ENCODE results near the gene RHBDD1.

The RHBDD1 gene

DNA sequence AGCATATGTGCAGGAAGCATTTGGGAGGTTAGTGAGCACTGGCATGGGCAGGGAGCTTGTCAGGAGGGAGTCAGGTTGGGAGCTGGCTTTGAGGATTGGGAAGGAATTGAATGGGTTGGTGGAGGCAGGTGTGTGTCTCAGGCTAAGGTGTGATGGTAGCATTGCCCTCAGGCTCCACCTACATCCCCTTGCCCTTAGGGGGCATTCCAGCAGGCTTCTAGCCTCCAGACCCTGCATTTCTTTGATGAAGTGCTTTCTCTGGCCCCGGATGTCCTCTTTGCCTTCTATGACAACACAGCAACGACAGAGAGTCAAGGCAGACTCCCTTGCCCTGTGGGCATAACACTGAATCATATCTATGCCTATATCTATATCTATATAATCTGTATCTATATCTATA lies 13.5 kb downstream of the RHBDD1 start:
- no peaks in the 10 kb centered on the region for H3K36me3 ChIP-seq (ENCODE audit: low read depth)
- H3K4me3 ChIP-seq (ENCODE audit: severe bottlenecking): no peak overlapping the region
- ATAC-seq (ENCODE audit: low read depth) (no peak), DNase-seq (ENCODE audit: low spot score) (no peak)
- TF ChIP-seq, protein P1, sequence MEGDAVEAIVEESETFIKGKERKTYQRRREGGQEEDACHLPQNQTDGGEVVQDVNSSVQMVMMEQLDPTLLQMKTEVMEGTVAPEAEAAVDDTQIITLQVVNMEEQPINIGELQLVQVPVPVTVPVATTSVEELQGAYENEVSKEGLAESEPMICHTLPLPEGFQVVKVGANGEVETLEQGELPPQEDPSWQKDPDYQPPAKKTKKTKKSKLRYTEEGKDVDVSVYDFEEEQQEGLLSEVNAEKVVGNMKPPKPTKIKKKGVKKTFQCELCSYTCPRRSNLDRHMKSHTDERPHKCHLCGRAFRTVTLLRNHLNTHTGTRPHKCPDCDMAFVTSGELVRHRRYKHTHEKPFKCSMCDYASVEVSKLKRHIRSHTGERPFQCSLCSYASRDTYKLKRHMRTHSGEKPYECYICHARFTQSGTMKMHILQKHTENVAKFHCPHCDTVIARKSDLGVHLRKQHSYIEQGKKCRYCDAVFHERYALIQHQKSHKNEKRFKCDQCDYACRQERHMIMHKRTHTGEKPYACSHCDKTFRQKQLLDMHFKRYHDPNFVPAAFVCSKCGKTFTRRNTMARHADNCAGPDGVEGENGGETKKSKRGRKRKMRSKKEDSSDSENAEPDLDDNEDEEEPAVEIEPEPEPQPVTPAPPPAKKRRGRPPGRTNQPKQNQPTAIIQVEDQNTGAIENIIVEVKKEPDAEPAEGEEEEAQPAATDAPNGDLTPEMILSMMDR (IDR thresholded peaks at IDR 0.05; ENCODE audit: poor library complexity, severe bottlenecking): no peak
- no peaks in the 10 kb centered on the region for H3K4me1 ChIP-seq (ENCODE audit: insufficient read depth, poor library complexity, severe bottlenecking)
- no peaks in the 10 kb centered on the region for H3K9me3 ChIP-seq (ENCODE audit: severe bottlenecking)
- no peaks in the 10 kb centered on the region for H3K27me3 ChIP-seq (ENCODE audit: insufficient read depth, poor library complexity, severe bottlenecking)
- H3K27ac ChIP-seq (ENCODE audit: poor library complexity, severe bottlenecking): no peak overlapping the region

GRCh38 chr2:226850024-226850423 lies 14.2 kb downstream of the RHBDD1 start:
- Histone ChIP-seq H3K36me3 (ENCODE audit: low read depth) (no peaks in the 10 kb centered on the region), H3K4me1 (ENCODE audit: insufficient read depth, poor library complexity, severe bottlenecking) (no peaks in the 10 kb centered on the region)
- TF ChIP-seq, protein P1 (IDR thresholded peaks at IDR 0.05; ENCODE audit: poor library complexity, severe bottlenecking): no peak

DNA sequence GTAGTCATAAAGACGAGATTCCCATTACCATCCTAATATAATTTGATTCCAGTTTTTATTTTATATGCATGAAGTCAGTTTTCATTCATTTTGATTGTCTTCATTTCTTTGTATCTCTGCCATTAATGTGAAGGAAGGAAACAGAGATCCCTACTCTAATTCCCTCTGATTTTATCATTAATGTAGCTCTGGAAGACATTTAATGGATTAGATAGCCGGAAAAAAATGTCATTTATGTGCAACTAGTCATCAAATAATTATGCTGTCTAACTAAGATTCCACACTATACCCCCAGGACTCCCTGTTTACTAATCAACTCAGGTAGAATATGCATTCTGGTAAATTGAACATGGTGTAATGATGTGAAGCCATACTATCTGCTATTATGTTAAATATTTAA lies 19.9 kb downstream of the RHBDD1 start:
- Histone ChIP-seq H3K9me3 (ENCODE audit: severe bottlenecking) (no peaks in the 10 kb centered on the region), H3K4me1 (ENCODE audit: insufficient read depth, poor library complexity, severe bottlenecking) (no peaks in the 10 kb centered on the region), H3K27ac (ENCODE audit: poor library complexity, severe bottlenecking) (no peak overlapping the region), H3K27me3 (ENCODE audit: insufficient read depth, poor library complexity, severe bottlenecking) (no peaks in the 10 kb centered on the region), H3K4me3 (ENCODE audit: severe bottlenecking) (no peak overlapping the region), H3K36me3 (ENCODE audit: low read depth) (no peaks in the 10 kb centered on the region)
- no peak for ATAC-seq (ENCODE audit: low read depth)
- no peak for DNase-seq (ENCODE audit: low spot score)
- TF ChIP-seq, protein P1 (IDR thresholded peaks at IDR 0.05; ENCODE audit: poor library complexity, severe bottlenecking): no peak

More at GRCh38 chr2:226850024-226850423, 14.2 kb downstream of the RHBDD1 start:
- H3K4me3 ChIP-seq (ENCODE audit: severe bottlenecking): no peak overlapping the region
- no peaks in the 10 kb centered on the region for H3K9me3 ChIP-seq (ENCODE audit: severe bottlenecking)
- H3K27ac ChIP-seq (ENCODE audit: poor library complexity, severe bottlenecking): no peak overlapping the region
- H3K27me3 ChIP-seq (ENCODE audit: insufficient read depth, poor library complexity, severe bottlenecking): no peaks in the 10 kb centered on the region
- ATAC-seq (ENCODE audit: low read depth): no peak
- no peak for DNase-seq (ENCODE audit: low spot score)

- DNase-seq (ENCODE audit: low spot score) (no peak), ATAC-seq (ENCODE audit: low read depth) (no peak)
- TF ChIP-seq, protein P1 (IDR thresholded peaks at IDR 0.05; ENCODE audit: poor library complexity, severe bottlenecking): no peak
- H3K4me3 ChIP-seq (ENCODE audit: severe bottlenecking): no peak overlapping the region
- H3K36me3 ChIP-seq (ENCODE audit: low read depth): no peaks in the 10 kb centered on the region; the same call in none of the 2 replicates
- no peaks in the 10 kb centered on the region for H3K9me3 ChIP-seq (ENCODE audit: severe bottlenecking)
- no peaks in the 10 kb centered on the region for H3K4me1 ChIP-seq (ENCODE audit: insufficient read depth, poor library complexity, severe bottlenecking)
- H3K27ac ChIP-seq (ENCODE audit: poor library complexity, severe bottlenecking): no peak overlapping the region
- H3K27me3 ChIP-seq (ENCODE audit: insufficient read depth, poor library complexity, severe bottlenecking): no peaks in the 10 kb centered on the region
Observed at GRCh38 chr2:226860087-226860486, 24.2 kb downstream of the RHBDD1 start.

- Histone ChIP-seq H3K4me3 (ENCODE audit: severe bottlenecking) (no peak overlapping the region), H3K36me3 (ENCODE audit: low read depth) (peaks cover 11% of the 10 kb centered on the region), H3K27ac (ENCODE audit: poor library complexity, severe bottlenecking) (no peak overlapping the region), H3K27me3 (ENCODE audit: insufficient read depth, poor library complexity, severe bottlenecking) (no peaks in the 10 kb centered on the region), H3K9me3 (ENCODE audit: severe bottlenecking) (no peaks in the 10 kb centered on the region), H3K4me1 (ENCODE audit: insufficient read depth, poor library complexity, severe bottlenecking) (no peaks in the 10 kb centered on the region)
- DNase-seq (ENCODE audit: low spot score): no peak
- TF ChIP-seq, protein P1 (IDR thresholded peaks at IDR 0.05; ENCODE audit: poor library complexity, severe bottlenecking): no peak
- no peak for ATAC-seq (ENCODE audit: low read depth)
Observed at GRCh38 chr2:226862623-226863022, 26.8 kb downstream of the RHBDD1 start.

All from RWPE2 (cell line).